ENCODE data around the gene NPC1L1.
A peak's percentile ranks its signal among the peaks of the same experiment; 100 is the strongest.
"Not testable (repeated sequence)": the region's sequence is repeated elsewhere in the genome, so short reads cannot be mapped to it uniquely, and the experiment has no call there.

The NPC1L1 gene

GRCh38 chr7:44565795-44566559, 24.8 kb upstream of the NPC1L1 start:
- no peak for DNase-seq

GRCh38 chr7:44565097-44565794, 24.1 kb upstream of the NPC1L1 start:
- DNase-seq, result peak; percentile 64

- no peak for DNase-seq
These were observed 23.5 kb upstream of the NPC1L1 start for GRCh38 chr7:44564606-44565005.

GRCh38 chr7:44563171-44563679, 22.1 kb upstream of the NPC1L1 start:
- no peak for DNase-seq

- DNase-seq, result not testable (repeated sequence)
These were observed 21.5 kb upstream of the NPC1L1 start for GRCh38 chr7:44562622-44562962.

GRCh38 chr7:44561962-44562621, 21.0 kb upstream of the NPC1L1 start:
- DNase-seq, result no peak

GRCh38 chr7:44561481-44561880, 20.4 kb upstream of the NPC1L1 start:
- DNase-seq, result no peak

- DNase-seq, result no peak
These were observed 18.4 kb upstream of the NPC1L1 start for GRCh38 chr7:44559485-44559884.

- DNase-seq, result no peak
These were observed 16.4 kb upstream of the NPC1L1 start for GRCh38 chr7:44557485-44557884.

GRCh38 chr7:44555350-44555749, 14.2 kb upstream of the NPC1L1 start:
- no peak for DNase-seq

GRCh38 chr7:44552473-44553005, 11.4 kb upstream of the NPC1L1 start:
- not testable (repeated sequence) for DNase-seq

- no peak for DNase-seq
These were observed 8.3 kb upstream of the NPC1L1 start for GRCh38 chr7:44549457-44549856.

- no peak for DNase-seq
These were observed 7.8 kb upstream of the NPC1L1 start for GRCh38 chr7:44548893-44549292.

- no peak for DNase-seq
These were observed 6.6 kb upstream of the NPC1L1 start for GRCh38 chr7:44547536-44548231.

- DNase-seq, result no peak
These were observed 913 bp upstream of the NPC1L1 start for GRCh38 chr7:44541876-44542610.

GRCh38 chr7:44540592-44541027, 520 bp downstream of the NPC1L1 start:
- no peak for DNase-seq

- DNase-seq, result no peak
These were observed 1.2 kb downstream of the NPC1L1 start for GRCh38 chr7:44539669-44540506.

- no peak for DNase-seq
These were observed 2.1 kb downstream of the NPC1L1 start for GRCh38 chr7:44538798-44539668.

GRCh38 chr7:44538093-44538797, 2.9 kb downstream of the NPC1L1 start:
- no peak for DNase-seq

Data from activated CD8-positive, alpha-beta memory T cell treated with anti-CD3 and anti-CD28 coated beads, Interleukin-2, amount 50 U/mL, for 4 hours (primary cell).